ENCODE data around the gene FBXW2. TPM values are rescaled to one million over a fixed set of nuclear protein-coding genes. Genes with fewer than 3 reads are reported as not detected.

FBXW2 gene
- total RNA-seq, 1 donor = 36.8 TPM

DNA sequence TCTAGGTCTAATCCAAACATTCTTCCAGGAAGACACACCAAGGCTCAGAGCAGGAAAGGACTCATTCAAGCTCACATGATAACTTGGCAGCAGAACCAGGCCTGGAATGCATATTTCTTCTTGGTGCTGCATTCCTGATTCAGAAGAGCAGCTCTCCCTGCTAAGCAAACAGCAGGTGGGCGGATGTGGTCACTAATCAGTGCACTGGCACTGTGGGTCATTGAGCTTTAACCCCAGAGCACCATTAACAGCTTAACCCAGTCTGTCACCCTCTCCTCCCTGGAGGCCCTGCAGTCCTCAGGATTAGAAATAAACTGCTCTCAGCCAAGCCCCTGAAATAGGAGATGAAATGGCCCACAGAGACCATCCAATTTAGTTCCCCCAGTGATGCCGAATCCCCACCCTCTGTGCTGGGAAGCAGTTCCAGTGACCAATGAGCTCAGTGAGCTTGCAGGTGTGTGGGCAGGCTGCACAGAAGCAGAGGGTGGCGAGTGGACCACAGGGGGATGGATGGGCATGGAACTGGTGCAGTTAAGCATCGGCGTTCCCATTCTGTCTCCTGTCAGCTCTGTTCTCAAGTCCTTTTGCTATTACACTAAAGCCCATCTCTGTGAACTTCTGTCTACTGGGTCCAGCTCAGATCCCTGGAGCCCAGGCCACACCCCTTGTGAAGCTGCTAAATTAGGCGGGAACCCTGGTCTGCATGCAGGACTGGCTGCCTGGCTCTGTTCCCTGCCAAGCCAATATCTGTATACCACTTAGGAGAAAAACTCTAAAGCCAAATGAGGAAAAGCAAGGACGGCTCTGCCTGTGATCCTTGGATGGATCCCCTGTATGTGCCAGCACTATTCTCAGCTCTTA, 62.3 kb downstream of the FBXW2 start:
- H3K4me3 ChIP-seq (ENCODE audit: low read depth, low read length) = no peak overlapping the region
- TF ChIP-seq, protein P1, sequence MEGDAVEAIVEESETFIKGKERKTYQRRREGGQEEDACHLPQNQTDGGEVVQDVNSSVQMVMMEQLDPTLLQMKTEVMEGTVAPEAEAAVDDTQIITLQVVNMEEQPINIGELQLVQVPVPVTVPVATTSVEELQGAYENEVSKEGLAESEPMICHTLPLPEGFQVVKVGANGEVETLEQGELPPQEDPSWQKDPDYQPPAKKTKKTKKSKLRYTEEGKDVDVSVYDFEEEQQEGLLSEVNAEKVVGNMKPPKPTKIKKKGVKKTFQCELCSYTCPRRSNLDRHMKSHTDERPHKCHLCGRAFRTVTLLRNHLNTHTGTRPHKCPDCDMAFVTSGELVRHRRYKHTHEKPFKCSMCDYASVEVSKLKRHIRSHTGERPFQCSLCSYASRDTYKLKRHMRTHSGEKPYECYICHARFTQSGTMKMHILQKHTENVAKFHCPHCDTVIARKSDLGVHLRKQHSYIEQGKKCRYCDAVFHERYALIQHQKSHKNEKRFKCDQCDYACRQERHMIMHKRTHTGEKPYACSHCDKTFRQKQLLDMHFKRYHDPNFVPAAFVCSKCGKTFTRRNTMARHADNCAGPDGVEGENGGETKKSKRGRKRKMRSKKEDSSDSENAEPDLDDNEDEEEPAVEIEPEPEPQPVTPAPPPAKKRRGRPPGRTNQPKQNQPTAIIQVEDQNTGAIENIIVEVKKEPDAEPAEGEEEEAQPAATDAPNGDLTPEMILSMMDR (IDR thresholded peaks at IDR 0.05; ENCODE audit: insufficient read depth, low read length) = no peak
- peak; percentile 97 for DNase-seq (ENCODE audit: low read depth)

DNA sequence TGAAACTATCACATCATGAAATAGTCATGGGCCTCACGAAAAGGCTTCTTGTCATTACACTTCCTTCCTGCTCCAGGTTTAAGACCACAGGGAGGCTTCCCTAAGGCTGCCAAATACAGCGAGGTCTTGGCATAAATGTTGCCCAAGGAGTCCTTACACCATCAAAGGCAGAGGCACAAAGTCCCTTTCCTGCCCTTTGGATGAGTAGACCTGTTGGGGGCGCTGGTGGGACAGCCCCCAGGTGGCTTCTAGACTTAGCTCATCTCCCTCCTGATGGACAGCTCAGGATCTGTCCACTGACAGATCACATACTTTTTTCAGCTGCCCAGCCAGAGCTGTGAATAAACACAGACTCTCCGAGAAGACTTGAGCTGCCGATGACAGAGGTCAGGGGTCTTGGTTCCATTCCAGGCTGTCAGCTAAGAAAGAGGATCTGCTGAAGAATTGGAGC, 63.4 kb downstream of the FBXW2 start:
- H3K4me3 ChIP-seq (ENCODE audit: low read depth, low read length) = no peak overlapping the region
- DNase-seq (ENCODE audit: low read depth) = peak; percentile 19
- TF ChIP-seq, protein P1 (IDR thresholded peaks at IDR 0.05; ENCODE audit: insufficient read depth, low read length) = peak; percentile 4

DNA sequence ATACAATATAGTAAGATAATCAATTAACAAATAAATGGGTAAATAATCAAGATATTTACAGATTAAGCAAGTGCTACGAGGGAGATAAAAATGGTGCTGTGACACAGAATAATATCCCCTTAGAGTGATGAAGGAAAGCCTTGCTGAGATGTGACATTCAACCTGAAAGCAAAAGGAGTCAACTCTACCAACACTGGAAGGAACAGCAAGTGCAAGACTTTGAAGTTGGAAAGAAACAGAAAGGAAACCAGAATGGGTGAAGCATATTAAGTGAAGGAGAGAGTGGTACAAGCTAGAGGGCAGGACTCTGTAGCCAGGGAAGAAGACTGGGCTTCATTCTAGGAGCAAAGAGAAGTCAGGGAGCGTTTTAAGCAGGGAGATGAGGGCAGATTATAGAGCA, 66.7 kb downstream of the FBXW2 start:
- TF ChIP-seq, protein P1 (IDR thresholded peaks at IDR 0.05; ENCODE audit: insufficient read depth, low read length) = no peak
- H3K4me3 ChIP-seq (ENCODE audit: low read depth, low read length) = no peak overlapping the region
- DNase-seq (ENCODE audit: low read depth) = no peak

DNA sequence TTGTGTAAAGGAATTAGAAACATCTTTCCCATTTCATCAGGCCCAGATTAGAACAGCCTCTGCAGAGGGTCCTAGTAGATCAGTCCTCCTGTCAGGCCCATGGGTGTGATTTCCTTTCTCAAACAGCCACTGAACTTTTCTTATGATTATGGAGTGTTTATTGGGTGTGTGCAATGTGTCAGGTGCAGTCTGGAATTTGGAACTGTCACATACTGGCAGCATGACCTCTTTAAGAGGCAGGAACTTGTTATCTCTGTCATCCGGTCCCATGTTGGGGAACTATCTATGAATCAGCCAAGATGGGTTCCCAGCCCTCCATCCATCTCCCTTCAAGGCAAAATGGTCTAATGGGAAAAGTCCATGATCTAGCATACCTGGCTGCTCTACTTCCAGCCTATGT, 67.3 kb downstream of the FBXW2 start:
- H3K4me3 ChIP-seq (ENCODE audit: low read depth, low read length) = no peak overlapping the region
- no peak for DNase-seq (ENCODE audit: low read depth)
- TF ChIP-seq, protein P1 (IDR thresholded peaks at IDR 0.05; ENCODE audit: insufficient read depth, low read length) = no peak

DNA sequence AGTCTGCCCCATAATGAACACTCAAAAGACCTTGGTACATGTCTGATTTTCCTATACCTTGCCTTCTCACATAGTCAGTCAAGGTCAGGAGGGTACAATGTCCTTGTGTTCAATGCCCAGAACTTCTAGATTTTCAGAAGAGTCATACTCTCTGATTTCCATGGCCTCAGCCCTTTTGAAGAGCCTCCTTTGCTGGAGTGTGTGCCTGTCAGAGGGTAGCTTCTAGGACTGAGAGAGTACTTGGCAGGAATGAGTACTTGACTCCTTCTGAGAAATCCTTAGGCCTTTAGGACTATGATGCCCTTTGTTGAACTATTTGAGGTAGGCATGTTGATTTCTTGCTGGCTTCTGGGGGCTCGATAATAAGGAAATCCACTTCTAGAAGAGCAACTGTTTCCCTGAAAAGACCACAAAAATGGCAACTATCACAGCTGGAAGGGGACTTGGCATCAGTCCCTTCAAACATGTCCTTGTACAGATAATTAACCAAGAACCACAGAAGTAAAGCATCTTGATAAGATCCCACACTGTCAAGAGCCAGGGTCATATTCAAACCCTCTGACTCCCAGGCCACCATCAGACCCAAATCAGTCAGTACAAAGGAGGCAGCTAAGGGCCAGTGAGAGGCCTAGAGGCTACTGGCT, 68.3 kb downstream of the FBXW2 start:
- TF ChIP-seq, protein P1 (IDR thresholded peaks at IDR 0.05; ENCODE audit: insufficient read depth, low read length) = no peak
- no peak overlapping the region for H3K4me3 ChIP-seq (ENCODE audit: low read depth, low read length)
- DNase-seq (ENCODE audit: low read depth) = no peak

DNA sequence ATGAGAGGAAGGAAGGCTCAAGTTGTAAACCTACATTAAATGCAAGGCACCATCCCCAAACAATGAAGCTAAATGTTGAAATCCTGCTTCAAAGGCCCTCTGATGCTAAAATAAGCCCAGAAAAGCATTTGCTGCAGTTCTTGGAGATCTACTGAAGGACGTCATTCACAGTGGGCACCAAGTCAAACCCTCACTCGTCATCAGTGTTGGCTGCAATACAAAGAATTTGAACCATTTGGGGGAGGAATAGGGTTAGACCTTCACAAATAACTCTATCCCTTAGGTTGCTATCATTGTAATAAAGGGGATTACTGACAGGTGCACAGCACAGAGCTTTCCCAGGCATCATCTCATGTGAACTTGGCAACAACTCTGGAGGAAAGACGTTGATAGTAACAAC, 69.7 kb downstream of the FBXW2 start:
- DNase-seq (ENCODE audit: low read depth) = peak; percentile 93
- no peak overlapping the region for H3K4me3 ChIP-seq (ENCODE audit: low read depth, low read length)
- TF ChIP-seq, protein P1 (IDR thresholded peaks at IDR 0.05; ENCODE audit: insufficient read depth, low read length) = no peak

Measured in fibroblast of the aortic adventitia (primary cell).